ENCODE results near the gene EEF1AKMT2.

Gene EEF1AKMT2

DNA sequence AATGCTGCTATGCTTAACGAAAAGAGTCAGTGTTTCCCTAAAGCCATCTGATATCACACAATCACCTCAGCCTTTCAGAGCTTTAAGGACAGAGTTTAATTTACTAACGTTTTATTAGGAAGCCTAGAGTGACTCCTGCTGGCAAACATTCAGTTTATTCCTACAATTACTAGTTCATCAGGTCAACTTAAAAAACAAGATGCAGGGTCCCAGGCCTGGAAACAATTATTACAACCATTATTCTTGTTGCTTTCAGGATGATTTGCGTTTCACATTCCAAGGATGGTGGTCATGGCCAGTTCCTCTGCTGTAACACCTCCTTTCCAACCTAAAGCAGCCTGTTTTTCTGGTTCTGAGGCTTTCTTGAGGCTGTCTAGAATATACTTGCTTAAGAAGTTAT is 46.0 kb downstream of the EEF1AKMT2 start:
- no peak for ATAC-seq (replicated peaks)

DNA sequence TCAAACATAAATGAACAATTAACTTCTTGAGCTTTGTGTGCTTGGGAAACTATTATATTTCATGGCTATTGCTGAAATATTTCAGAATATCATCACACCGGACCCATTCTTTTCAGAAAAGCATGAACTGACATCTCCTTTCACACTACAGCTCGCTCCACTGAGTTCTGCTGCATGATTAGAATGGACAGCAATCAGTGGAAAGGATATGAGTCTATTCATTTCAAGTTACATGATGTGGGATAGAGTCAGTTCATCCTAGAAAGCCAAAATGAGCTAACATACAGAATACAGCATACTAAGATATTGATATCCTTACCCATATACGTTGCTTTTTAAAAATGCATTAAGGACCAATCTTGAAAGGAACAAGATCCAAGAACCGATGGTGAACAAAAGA is 46.4 kb downstream of the EEF1AKMT2 start:
- Mint-ChIP-seq H3K4me3 (no peak overlapping the region), H3K9me3 (no peaks in the 10 kb centered on the region), H3K4me1 (peaks cover 27 to 39% of the 10 kb centered on the region in 2 donors), H3K36me3 (peaks cover 1 to 4% of the 10 kb centered on the region in 2 donors), H3K27ac (peak overlapping the region; percentile 9), H3K27me3 (no peaks in the 10 kb centered on the region)
- no peak for DNase-seq
- no peak for ATAC-seq (replicated peaks)

More for the DNA sequence above, 46.0 kb downstream of the EEF1AKMT2 start:
- peak overlapping the region; percentile 9 for H3K27ac Mint-ChIP-seq
- H3K4me3 Mint-ChIP-seq = no peak overlapping the region
- no peaks in the 10 kb centered on the region for H3K27me3 Mint-ChIP-seq
- DNase-seq = no peak
- H3K4me1 Mint-ChIP-seq = peaks cover 23 to 35% of the 10 kb centered on the region in 2 donors
- no peaks in the 10 kb centered on the region for H3K9me3 Mint-ChIP-seq
- peaks cover 1 to 4% of the 10 kb centered on the region in 2 donors for H3K36me3 Mint-ChIP-seq

- no peaks in the 10 kb centered on the region for H3K9me3 Mint-ChIP-seq
- H3K4me3 Mint-ChIP-seq = peak within 1 kb of the TSS; percentile 93 to 95
- peaks cover 1 to 13% of the 10 kb centered on the region in 2 donors for H3K36me3 Mint-ChIP-seq
- DNase-seq = peak; percentile 69
- peak within 1 kb of the TSS; percentile 94 for H3K27ac Mint-ChIP-seq
- no peaks in the 10 kb centered on the region for H3K27me3 Mint-ChIP-seq
- peak; percentile 66 to 73 for ATAC-seq (replicated peaks)
- H3K4me1 Mint-ChIP-seq = peaks cover 36 to 45% of the 10 kb centered on the region in 2 donors
These were observed 47.3 kb downstream of the EEF1AKMT2 start, which contains the start of gene FAM53B for GRCh38 chr10:124744102-124745050. FAM53B (minus strand) TSS chr10:124744378; CDS start chr10:124706713, 37,665 bp downstream.

- DNase-seq = no peak
- peaks cover 43 to 47% of the 10 kb centered on the region in 2 donors for H3K4me1 Mint-ChIP-seq
- peak overlapping the region; percentile 93 to 95 for H3K4me3 Mint-ChIP-seq
- peak in 1 of 2 donors; percentile 39 for ATAC-seq (replicated peaks)
- H3K9me3 Mint-ChIP-seq = no peaks in the 10 kb centered on the region
- H3K36me3 Mint-ChIP-seq = peaks cover 1 to 17% of the 10 kb centered on the region in 2 donors
- H3K27ac Mint-ChIP-seq = peak overlapping the region; percentile 94
- H3K27me3 Mint-ChIP-seq = no peaks in the 10 kb centered on the region
These were observed 48.2 kb downstream of the EEF1AKMT2 start for GRCh38 chr10:124743191-124744101.

DNA sequence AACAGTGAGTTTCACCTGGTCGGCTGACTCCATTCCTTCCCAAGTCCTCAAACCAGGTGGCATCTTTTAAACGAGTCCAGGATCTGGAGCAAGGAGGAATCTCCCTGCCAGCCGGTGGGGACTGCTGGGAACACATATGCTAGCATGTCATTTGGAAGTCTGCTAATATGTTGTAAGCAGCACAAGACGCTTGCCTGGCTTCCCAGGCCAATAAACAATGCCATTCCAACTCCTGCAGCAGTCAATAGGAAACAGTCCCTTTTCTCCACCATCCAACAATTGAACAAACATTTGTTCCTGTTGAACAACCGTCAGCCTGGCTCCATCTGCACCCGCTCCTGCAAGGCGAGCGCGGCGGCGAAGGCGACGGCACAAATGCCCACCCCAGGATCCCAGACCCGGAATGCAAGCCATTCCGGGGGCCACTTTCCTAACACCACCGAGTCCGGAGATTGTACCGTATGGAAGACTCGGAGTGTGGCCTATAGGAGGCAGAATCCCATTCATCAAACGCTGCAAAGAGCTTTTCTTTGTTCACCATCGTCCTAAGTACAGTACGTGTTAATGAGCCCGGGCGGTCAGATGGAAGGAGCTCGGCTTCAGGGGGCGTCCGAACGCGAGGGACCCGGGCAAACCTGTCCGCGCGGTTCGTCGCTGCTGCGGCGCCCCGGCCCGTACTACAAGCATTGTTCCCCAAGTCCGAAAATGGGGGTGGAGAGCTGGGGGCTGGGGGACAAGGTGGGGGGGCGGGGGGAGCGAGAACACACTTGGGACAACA is 49.1 kb downstream of the EEF1AKMT2 start:
- no peak for ATAC-seq (replicated peaks)
- H3K4me3 Mint-ChIP-seq = peak overlapping the region; percentile 93 to 95
- peaks cover 50 to 55% of the 10 kb centered on the region in 2 donors for H3K4me1 Mint-ChIP-seq
- peak overlapping the region; percentile 95 for H3K27ac Mint-ChIP-seq
- DNase-seq = no peak
- H3K9me3 Mint-ChIP-seq = no peaks in the 10 kb centered on the region
- peaks cover 1 to 17% of the 10 kb centered on the region in 2 donors for H3K36me3 Mint-ChIP-seq
- no peaks in the 10 kb centered on the region for H3K27me3 Mint-ChIP-seq

GRCh38 chr10:124741922-124742412 is 49.7 kb downstream of the EEF1AKMT2 start:
- Mint-ChIP-seq H3K4me1 (peaks cover 55 to 62% of the 10 kb centered on the region in 2 donors), H3K36me3 (peaks cover 1 to 17% of the 10 kb centered on the region in 2 donors), H3K27ac (no peak overlapping the region), H3K9me3 (no peaks in the 10 kb centered on the region), H3K4me3 (peak overlapping the region; percentile 93 to 95), H3K27me3 (no peaks in the 10 kb centered on the region)
- DNase-seq = no peak
- no peak for ATAC-seq (replicated peaks)

GRCh38 chr10:124741281-124741921 is 50.3 kb downstream of the EEF1AKMT2 start:
- peak; percentile 66 for DNase-seq
- Mint-ChIP-seq H3K27ac (peak overlapping the region; percentile 93), H3K9me3 (no peaks in the 10 kb centered on the region), H3K27me3 (no peaks in the 10 kb centered on the region), H3K4me1 (peaks cover 60 to 67% of the 10 kb centered on the region in 2 donors), H3K4me3 (peak overlapping the region; percentile 86 to 93), H3K36me3 (peaks cover 1 to 18% of the 10 kb centered on the region in 2 donors)
- ATAC-seq (replicated peaks) = peak; percentile 67

DNA sequence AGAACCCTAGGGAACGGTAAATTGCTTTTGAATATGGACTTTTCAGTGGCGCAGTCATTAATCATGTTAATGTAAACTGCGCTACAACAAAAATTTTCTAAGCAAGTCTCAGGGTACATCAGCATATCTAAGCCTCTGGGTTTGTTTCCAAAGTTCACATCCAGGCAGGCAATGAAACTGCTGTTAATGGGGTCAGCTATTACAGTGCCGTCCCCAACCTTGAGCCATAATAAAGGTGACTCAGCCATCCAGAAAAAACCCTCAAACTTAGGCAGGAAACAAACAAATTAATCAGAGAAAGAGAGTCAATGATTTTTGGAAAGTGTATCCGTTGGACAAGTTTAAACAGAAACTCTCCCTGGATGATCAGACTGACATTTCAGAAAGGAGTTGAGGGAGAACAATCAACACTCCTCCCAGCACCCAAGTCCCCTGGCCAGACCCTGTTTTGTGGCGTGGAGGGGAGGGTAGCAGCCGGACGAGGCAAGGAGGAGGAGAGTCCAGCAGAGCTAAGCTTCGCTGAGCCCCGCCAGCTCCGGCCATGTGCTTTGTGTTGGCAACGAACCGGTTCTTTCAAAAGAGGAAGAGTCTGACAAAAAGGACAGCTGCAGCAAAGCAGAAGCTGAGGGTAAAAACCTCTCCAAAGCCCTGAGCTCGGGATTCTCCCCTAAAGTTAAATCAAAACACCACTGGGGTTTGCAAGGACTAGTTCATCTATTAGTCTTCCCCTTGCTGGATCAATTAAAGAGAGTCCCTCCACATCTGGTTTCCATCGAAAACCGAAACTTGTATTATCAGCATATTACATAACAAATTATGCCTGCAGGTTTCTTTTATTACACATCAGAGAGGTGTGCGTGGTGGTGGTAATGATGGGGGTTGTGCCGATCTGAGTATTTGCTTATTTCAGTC is 51.1 kb downstream of the EEF1AKMT2 start:
- ATAC-seq (replicated peaks) (peak; percentile 65 to 67), DNase-seq (peak; percentile 68)
- Mint-ChIP-seq H3K27ac (peak overlapping the region; percentile 93), H3K4me3 (peak overlapping the region; percentile 82 to 86), H3K9me3 (no peaks in the 10 kb centered on the region), H3K4me1 (peaks cover 68 to 75% of the 10 kb centered on the region in 2 donors), H3K27me3 (no peaks in the 10 kb centered on the region), H3K36me3 (peaks cover 1 to 20% of the 10 kb centered on the region in 2 donors)

GRCh38 chr10:124739986-124740368 is 51.7 kb downstream of the EEF1AKMT2 start:
- peaks cover 73 to 81% of the 10 kb centered on the region in 2 donors for H3K4me1 Mint-ChIP-seq
- H3K27me3 Mint-ChIP-seq = no peaks in the 10 kb centered on the region
- peak overlapping the region; percentile 63 to 82 for H3K4me3 Mint-ChIP-seq
- H3K27ac Mint-ChIP-seq = peak overlapping the region; percentile 93
- ATAC-seq (replicated peaks) (no peak), DNase-seq (no peak)
- H3K36me3 Mint-ChIP-seq = peaks cover 1 to 23% of the 10 kb centered on the region in 2 donors
- H3K9me3 Mint-ChIP-seq = no peaks in the 10 kb centered on the region

GRCh38 chr10:124739119-124739921 is 52.4 kb downstream of the EEF1AKMT2 start:
- Mint-ChIP-seq H3K27me3 (no peaks in the 10 kb centered on the region), H3K27ac (peak overlapping the region; percentile 93), H3K4me1 (peaks cover 77 to 88% of the 10 kb centered on the region in 2 donors), H3K36me3 (peaks cover 1 to 27% of the 10 kb centered on the region in 2 donors), H3K4me3 (peak overlapping the region; percentile 63 to 82), H3K9me3 (no peaks in the 10 kb centered on the region)
- DNase-seq = no peak
- ATAC-seq (replicated peaks) = no peak

GRCh38 chr10:124738441-124738840 is 53.2 kb downstream of the EEF1AKMT2 start:
- no peak for DNase-seq
- Mint-ChIP-seq H3K36me3 (peaks cover 7 to 30% of the 10 kb centered on the region in 2 donors), H3K4me3 (peak overlapping the region; percentile 50), H3K27ac (peak overlapping the region; percentile 72), H3K9me3 (no peaks in the 10 kb centered on the region), H3K27me3 (no peaks in the 10 kb centered on the region), H3K4me1 (peaks cover 84 to 97% of the 10 kb centered on the region in 2 donors)
- ATAC-seq (replicated peaks) = no peak
